Measurements from ENCODE around the gene SPTBN4. TPM values are rescaled to one million over a fixed set of nuclear protein-coding genes. Genes with fewer than 3 reads are reported as not detected.
"Not testable (repeated sequence)": the region's sequence is repeated elsewhere in the genome, so short reads cannot be mapped to it uniquely, and the experiment has no call there.

Gene SPTBN4
- total RNA-seq, 1 experiment from 2014 or later, result 0.63 TPM

- H3K36me3 Mint-ChIP-seq (ENCODE audit: insufficient read depth, unreplicated experiment), result no peaks in the 10 kb centered on the region
- no peak overlapping the region for H3K4me3 Mint-ChIP-seq (ENCODE audit: unreplicated experiment)
- no TSS peak for BruUV-seq (replicated peaks)
- H3K27me3 Mint-ChIP-seq (ENCODE audit: insufficient read depth, unreplicated experiment), result peaks cover 19% of the 10 kb centered on the region
- no peak for TF ChIP-seq CTCF (IDR thresholded peaks at IDR 0.05; ENCODE audit: unreplicated experiment)
- DNase-seq (ENCODE audit: unreplicated experiment), result no peak
- ChIA-PET POLR2A (interaction anchor here (0.7 kb wide), 1 partner anchor 188 kb away, joined by 3 read pairs; no protein-coding TSS in a partner anchor), CTCF (interaction anchor here (0.7 kb wide), 1 partner anchor 183 kb away, joined by 3 read pairs; no protein-coding TSS in a partner anchor)
- H3K9me3 Mint-ChIP-seq (ENCODE audit: unreplicated experiment), result no peaks in the 10 kb centered on the region
- H3K4me1 Mint-ChIP-seq (ENCODE audit: insufficient read depth, unreplicated experiment), result no peaks in the 10 kb centered on the region
- intact Hi-C loops (cut with micrococcal nuclease), result loop anchor here (5.0 to 10.0 kb wide), 2 partner anchors 57 to 375 kb away; no protein-coding TSS in a partner anchor
- H3K27ac Mint-ChIP-seq (ENCODE audit: low read depth, unreplicated experiment), result no peak overlapping the region
These were observed 52.8 kb downstream of the SPTBN4 start for GRCh38 chr19:40519352-40520322.

GRCh38 chr19:40521276-40521675 lies 54.5 kb downstream of the SPTBN4 start:
- H3K27ac Mint-ChIP-seq (ENCODE audit: low read depth, unreplicated experiment), result no peak overlapping the region
- H3K27me3 Mint-ChIP-seq (ENCODE audit: insufficient read depth, unreplicated experiment), result peaks cover 17% of the 10 kb centered on the region
- peak; percentile 24 for TF ChIP-seq CTCF (IDR thresholded peaks at IDR 0.05; ENCODE audit: unreplicated experiment)
- BruUV-seq (replicated peaks), result no TSS peak
- H3K36me3 Mint-ChIP-seq (ENCODE audit: insufficient read depth, unreplicated experiment), result no peaks in the 10 kb centered on the region
- POLR2A ChIA-PET, result interaction anchor here (0.6 to 1.2 kb wide), 2 partner anchors 16 to 173 kb away, joined by 3 to 4 read pairs; partner anchors contain the start of genes C19orf47 and PLD3
- no peak overlapping the region for H3K4me3 Mint-ChIP-seq (ENCODE audit: unreplicated experiment)
- peak; percentile 40 for DNase-seq (ENCODE audit: unreplicated experiment)
- no peaks in the 10 kb centered on the region for H3K9me3 Mint-ChIP-seq (ENCODE audit: unreplicated experiment)
- CTCF ChIA-PET, result interaction anchor here (0.7 to 1.3 kb wide), 6 partner anchors 15 to 84 kb away, joined by 3 to 7 read pairs (median 4); no protein-coding TSS in a partner anchor
- H3K4me1 Mint-ChIP-seq (ENCODE audit: insufficient read depth, unreplicated experiment), result no peaks in the 10 kb centered on the region
- intact Hi-C loops (cut with micrococcal nuclease), result loop anchor here (5.0 to 10.0 kb wide), 2 partner anchors 59 to 376 kb away; no protein-coding TSS in a partner anchor

GRCh38 chr19:40521900-40522299 lies 55.1 kb downstream of the SPTBN4 start:
- H3K27me3 Mint-ChIP-seq (ENCODE audit: insufficient read depth, unreplicated experiment), result peaks cover 17% of the 10 kb centered on the region
- H3K4me3 Mint-ChIP-seq (ENCODE audit: unreplicated experiment), result not testable (repeated sequence)

GRCh38 chr19:40523322-40524047 lies 56.7 kb downstream of the SPTBN4 start:
- H3K9me3 Mint-ChIP-seq (ENCODE audit: unreplicated experiment), result no peaks in the 10 kb centered on the region
- H3K4me1 Mint-ChIP-seq (ENCODE audit: insufficient read depth, unreplicated experiment), result peaks cover 7% of the 10 kb centered on the region
- intact Hi-C loops (cut with micrococcal nuclease), result loop anchor here (5.0 to 10.0 kb wide), 2 partner anchors 61 to 379 kb away; no protein-coding TSS in a partner anchor
- ChIA-PET POLR2A (interaction anchor here (0.9 to 1.6 kb wide), 2 partner anchors 60 to 103 kb away, joined by 3 to 4 read pairs; no protein-coding TSS in a partner anchor), CTCF (interaction anchor here (0.5 to 1.6 kb wide), 6 partner anchors 9 to 366 kb away, joined by 3 to 5 read pairs (median 3); no protein-coding TSS in a partner anchor)
- no TSS peak for BruUV-seq (replicated peaks)
- no peak overlapping the region for H3K27ac Mint-ChIP-seq (ENCODE audit: low read depth, unreplicated experiment)
- DNase-seq (ENCODE audit: unreplicated experiment), result peak; percentile 79
- H3K27me3 Mint-ChIP-seq (ENCODE audit: insufficient read depth, unreplicated experiment), result peaks cover 15% of the 10 kb centered on the region
- no peak overlapping the region for H3K4me3 Mint-ChIP-seq (ENCODE audit: unreplicated experiment)
- H3K36me3 Mint-ChIP-seq (ENCODE audit: insufficient read depth, unreplicated experiment), result no peaks in the 10 kb centered on the region
- TF ChIP-seq CTCF (IDR thresholded peaks at IDR 0.05; ENCODE audit: unreplicated experiment), result peak; percentile 42

More at GRCh38 chr19:40521900-40522299, 55.1 kb downstream of the SPTBN4 start:
- not testable (repeated sequence) for BruUV-seq (replicated peaks); H3K9me3 Mint-ChIP-seq (ENCODE audit: unreplicated experiment); H3K27ac Mint-ChIP-seq (ENCODE audit: low read depth, unreplicated experiment); DNase-seq (ENCODE audit: unreplicated experiment); H3K36me3 Mint-ChIP-seq (ENCODE audit: insufficient read depth, unreplicated experiment); H3K4me1 Mint-ChIP-seq (ENCODE audit: insufficient read depth, unreplicated experiment)
- intact Hi-C loops (cut with micrococcal nuclease), result loop anchor here (5.0 to 10.0 kb wide), 2 partner anchors 60 to 377 kb away; no protein-coding TSS in a partner anchor
- ChIA-PET POLR2A (interaction anchor here (0.6 to 1.2 kb wide), 3 partner anchors 17 to 319 kb away, joined by 3 to 4 read pairs (median 4); partner anchors contain the start of genes C19orf47 and PLD3), CTCF (interaction anchor here (0.7 to 1.3 kb wide), 5 partner anchors 19 to 84 kb away, joined by 3 to 7 read pairs (median 4); no protein-coding TSS in a partner anchor)
